HepG2 (cell line): ENCODE measurements around the gene PROS1. TPM values are rescaled to one million over a fixed set of nuclear protein-coding genes. Genes with fewer than 3 reads are reported as not detected.
A peak's percentile ranks its signal among the peaks of the same experiment; 100 is the strongest.

Experiments used
- AKAP8 ChIP-seq: sonication (generic); formaldehyde crosslinking; IDR thresholded peaks from 2 replicates; pipeline ENCODE4 v1.5.1; 2020; ENCODE audit warnings: mild to moderate bottlenecking, missing genetic modification reagents
- BCL3 ChIP-seq: sonication (generic); formaldehyde crosslinking; IDR thresholded peaks from 2 replicates; pipeline ENCODE4 v1.5.1; 2020; ENCODE audit warnings: mild to moderate bottlenecking, missing genetic modification reagents, moderate library complexity
- DBP ChIP-seq: sonication (generic); formaldehyde crosslinking; IDR thresholded peaks from 2 replicates; pipeline ENCODE4 v1.4.0; 2020; ENCODE audit warnings: missing genetic modification reagents; ENCODE audit errors: not compliant biosample characterization
- ELF3 ChIP-seq: IDR thresholded peaks from 2 replicates; pipeline ENCODE4 v1.6.1; 2016; ENCODE audit warnings: missing genetic modification reagents, missing compliant biosample characterization
- HHEX ChIP-seq: IDR thresholded peaks from 2 replicates; pipeline ENCODE4 v1.6.1; 2016; ENCODE audit warnings: control low read depth
- HNRNPH1 ChIP-seq: fragments of 200-400 bp; formaldehyde crosslinking; optimal IDR thresholded peaks from 2 replicates; pipeline ENCODE3; 2017; ENCODE audit warnings: mild to moderate bottlenecking, low read depth, low read length
- IKZF1 ChIP-seq: fragments of 450-650 bp; IDR thresholded peaks from 2 replicates; pipeline ENCODE4 v1.7.1; 2016
- MAZ ChIP-seq, 2 experiments: sonication (generic) in 1 of 2; formaldehyde crosslinking in 1 of 2; IDR thresholded peaks; 2 replicates each; pipeline versions ENCODE4 v1.5.0 to v1.6.1; 2012 to 2020; ENCODE audit warnings: low read depth in 2 of 2, mild to moderate bottlenecking in 2 of 2, borderline replicate concordance in 1 of 2, improper control_type of control experiment in 1 of 2, low read length in 1 of 2, missing genetic modification reagents in 1 of 2, moderate library complexity in 1 of 2
- MXD1 ChIP-seq: sonication (generic); formaldehyde crosslinking; IDR thresholded peaks from 2 replicates; pipeline ENCODE4 v1.4.0; 2020; ENCODE audit warnings: mild to moderate bottlenecking, missing genetic modification reagents
- RELA ChIP-seq: sonication (generic); formaldehyde crosslinking; IDR thresholded peaks from 2 replicates; pipeline ENCODE4 v1.4.0; 2020; ENCODE audit warnings: missing genetic modification reagents
- U2AF1 ChIP-seq: fragments of 200-400 bp; formaldehyde crosslinking; optimal IDR thresholded peaks from 2 replicates; pipeline ENCODE3; 2017; ENCODE audit warnings: mild to moderate bottlenecking, low read depth, low read length
- ZBTB7A ChIP-seq: sonication (generic); formaldehyde crosslinking; IDR thresholded peaks from 2 replicates; pipeline ENCODE4 v1.8.0; 2022; ENCODE audit warnings: mild to moderate bottlenecking, missing genetic modification reagents
- ZGPAT ChIP-seq: IDR thresholded peaks from 2 replicates; pipeline ENCODE4 v1.6.1; 2016; ENCODE audit warnings: mild to moderate bottlenecking
- ZNF263 ChIP-seq: sonication (generic); formaldehyde crosslinking; IDR thresholded peaks from 2 replicates; pipeline ENCODE4 v1.4.0; 2020; ENCODE audit warnings: missing genetic modification reagents
- ZNF296 ChIP-seq: sonication (generic); formaldehyde crosslinking; conservative IDR thresholded peaks from 2 replicates; pipeline ENCODE4 v1.5.0; 2020; ENCODE audit warnings: mild to moderate bottlenecking, missing genetic modification reagents
- ZNF337 ChIP-seq: sonication (generic); formaldehyde crosslinking; IDR thresholded peaks from 2 replicates; pipeline ENCODE4 v1.5.1; 2020; ENCODE audit warnings: missing genetic modification reagents, low read depth, mild to moderate bottlenecking, borderline replicate concordance
- ZNF687 ChIP-seq: sonication (generic); formaldehyde crosslinking; IDR thresholded peaks from 2 replicates; pipeline ENCODE4 v1.5.1; 2020; ENCODE audit warnings: mild to moderate bottlenecking, missing genetic modification reagents, moderate library complexity
- polyA plus RNA-seq, 8 experiments: library from polyadenylated mRNA; depleted of rRNA in 3 of 8; stranded (reverse) in 7 of 8; unstranded in 1 of 8; fragments of >200 nt; fragmentation: Illumina TruSeq in 4 of 8; extraction: Trizol in 4 of 8; gene quantifications; 2 replicates each; pipeline versions ENCODE4 v1.2.1 to v1.2.3, GENCODE V29; 2011 to 2016; ENCODE audit warnings: low read depth in 4 of 8, missing spikeins in 1 of 8, mixed read lengths in 1 of 8; ENCODE audit not compliant: insufficient read depth in 1 of 8
- total RNA-seq, 5 experiments: library from RNA; depleted of rRNA; stranded (reverse); fragments of >200 nt; fragmentation: Illumina TruSeq; extraction: Trizol; gene quantifications; 2 replicates each; pipeline ENCODE4 v1.2.3, GENCODE V29; 2016; ENCODE audit warnings: low read depth in 1 of 5

Gene PROS1
- total and polyA plus RNA-seq, 2 of the 13 experiments (the other 11 are each of a cell fraction or from before 2014, with no cell fraction given), result 63.8 to 76.8 TPM

- peak; percentile 80 for TF ChIP-seq ZNF687 (CRISPR knock-in tag)
- TF ChIP-seq RELA (CRISPR knock-in tag), result no peak
- no peak for TF ChIP-seq HHEX (CRISPR knock-in tag)
- TF ChIP-seq ZBTB7A (CRISPR knock-in tag), result no peak
- TF ChIP-seq ZGPAT (CRISPR knock-in tag), result peak; percentile 53; the same call in 1 of the 2 replicates
- TF ChIP-seq ELF3, result peak; percentile 78
- TF ChIP-seq IKZF1, result no peak
- TF ChIP-seq U2AF1, result no peak
- TF ChIP-seq BCL3, result peak; percentile 84; the same call in 1 of the 2 replicates
- no peak for TF ChIP-seq ZNF337 (CRISPR knock-in tag)
- no peak for TF ChIP-seq DBP (CRISPR knock-in tag)
- peak; percentile 18; the same call in 1 of the 2 replicates for TF ChIP-seq MAZ (IDR thresholded peaks at IDR 0.05; ENCODE audit: borderline replicate concordance, low read depth, low read length)
- peak; percentile 72 for TF ChIP-seq MAZ (CRISPR knock-in tag; IDR thresholded peaks at IDR 0.05; ENCODE audit: low read depth)
- TF ChIP-seq HNRNPH1, result no peak
- TF ChIP-seq ZNF296, result no peak
- no peak; the same call in 1 of the 2 replicates for TF ChIP-seq MXD1 (CRISPR knock-in tag)
- no peak for TF ChIP-seq AKAP8 (CRISPR knock-in tag)
- peak; percentile 26; the same call in 1 of the 2 replicates for TF ChIP-seq ZNF263 (CRISPR knock-in tag)
Measured at GRCh38 chr3:93973131-93974126, at the start of gene PROS1 (continued).
